ENCODE measurements around the gene CNTN5.

- TF ChIP-seq EP300 (IDR thresholded peaks at IDR 0.05) (no peak), POLR2A (IDR thresholded peaks at IDR 0.05) (no peak)
- TF ChIP-seq, protein P1, sequence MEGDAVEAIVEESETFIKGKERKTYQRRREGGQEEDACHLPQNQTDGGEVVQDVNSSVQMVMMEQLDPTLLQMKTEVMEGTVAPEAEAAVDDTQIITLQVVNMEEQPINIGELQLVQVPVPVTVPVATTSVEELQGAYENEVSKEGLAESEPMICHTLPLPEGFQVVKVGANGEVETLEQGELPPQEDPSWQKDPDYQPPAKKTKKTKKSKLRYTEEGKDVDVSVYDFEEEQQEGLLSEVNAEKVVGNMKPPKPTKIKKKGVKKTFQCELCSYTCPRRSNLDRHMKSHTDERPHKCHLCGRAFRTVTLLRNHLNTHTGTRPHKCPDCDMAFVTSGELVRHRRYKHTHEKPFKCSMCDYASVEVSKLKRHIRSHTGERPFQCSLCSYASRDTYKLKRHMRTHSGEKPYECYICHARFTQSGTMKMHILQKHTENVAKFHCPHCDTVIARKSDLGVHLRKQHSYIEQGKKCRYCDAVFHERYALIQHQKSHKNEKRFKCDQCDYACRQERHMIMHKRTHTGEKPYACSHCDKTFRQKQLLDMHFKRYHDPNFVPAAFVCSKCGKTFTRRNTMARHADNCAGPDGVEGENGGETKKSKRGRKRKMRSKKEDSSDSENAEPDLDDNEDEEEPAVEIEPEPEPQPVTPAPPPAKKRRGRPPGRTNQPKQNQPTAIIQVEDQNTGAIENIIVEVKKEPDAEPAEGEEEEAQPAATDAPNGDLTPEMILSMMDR (IDR thresholded peaks at IDR 0.05): no peak
Observed at GRCh38 chr11:99494065-99494464, 473.3 kb downstream of the CNTN5 start.

Measured in suprapubic skin (tissue), 3 donors.